Prostate gland (tissue), 2 donors: Measurements from ENCODE around the gene LRCH4. TPM values are rescaled to one million over a fixed set of nuclear protein-coding genes. Genes with fewer than 3 reads are reported as not detected.
"Not testable (repeated sequence)": the region's sequence is repeated elsewhere in the genome, so short reads cannot be mapped to it uniquely, and the experiment has no call there.

Source experiments
- DNase-seq: peaks from one replicate; pipeline ENCODE4 v3.0.0-alpha.2; 2019; ENCODE audit warnings: low spot score
- H3K27ac ChIP-seq, 2 donors: fragments of 200-600 bp; sonication (generic); 2 replicates each; pipeline ENCODE4 v1.5.1; 2017 to 2019
- H3K27me3 ChIP-seq: fragments of 200-600 bp; sonication (generic); replicated peaks from 2 replicates; pipeline ENCODE4 v1.5.1; 2019; ENCODE audit not compliant: insufficient read depth
- H3K36me3 ChIP-seq, 2 donors: fragments of 200-600 bp; sonication (generic); 1 replicate in 1 of 2; 2 replicates in 1 of 2; pipeline versions ENCODE4 v1.5.1 to v1.8.1; 2017 to 2019
- H3K4me1 ChIP-seq: fragments of 200-600 bp; sonication (generic); replicated peaks from 2 replicates; pipeline ENCODE4 v1.5.1; 2019
- H3K4me3 ChIP-seq, 2 donors: fragments of 200-600 bp; sonication (generic); 2 replicates each; pipeline ENCODE4 v1.5.1; 2017 to 2019
- H3K9me3 ChIP-seq: fragments of 200-600 bp; sonication (generic); 2 replicates; pipeline ENCODE4 v1.5.1; 2017
- POLR2A ChIP-seq: fragments of 450-650 bp; IDR thresholded peaks from one replicate; pipeline ENCODE4 v1.6.1; 2016; ENCODE audit warnings: antibody characterized with exemption, mild to moderate bottlenecking
- POLR2AphosphoS5 ChIP-seq: sonication (generic); formaldehyde crosslinking; IDR thresholded peaks from one replicate; pipeline ENCODE4 v1.6.1; 2017; ENCODE audit warnings: antibody characterized with exemption
- WGBS: methylation state at CpG from one replicate; pipeline ENCODE4 v1.1.5; 2018; 5-methylcytosine and 5-hydroxymethylcytosine counted together
- intact Hi-C: fragments of 100-400 bp; cut with DNase I; formaldehyde crosslinking; loops from one replicate; pipeline ENCODE4 v1.14.2; 2022
- total RNA-seq, 2 donors: library from RNA; depleted of rRNA; stranded (reverse); fragments of >200 nt; gene quantifications; one replicate each; pipeline ENCODE4 v1.1.0, GENCODE V29; 2016
- TF ChIP-seq, protein P1 (sequence below), 4 experiments: fragments of 200-600 bp in 2 of 4; fragments of 450-650 bp in 2 of 4; sonication (generic) in 2 of 4; IDR thresholded peaks; 1 replicate in 3 of 4; 2 replicates in 1 of 4; pipeline ENCODE4 v1.5.1; 2016 to 2019; ENCODE audit warnings: antibody characterized with exemption in 4 of 4, mild to moderate bottlenecking in 2 of 4, moderate library complexity in 2 of 4

Gene LRCH4
- total RNA-seq, 2 donors from 2014 or later: 66.8 to 202 TPM

DNA sequence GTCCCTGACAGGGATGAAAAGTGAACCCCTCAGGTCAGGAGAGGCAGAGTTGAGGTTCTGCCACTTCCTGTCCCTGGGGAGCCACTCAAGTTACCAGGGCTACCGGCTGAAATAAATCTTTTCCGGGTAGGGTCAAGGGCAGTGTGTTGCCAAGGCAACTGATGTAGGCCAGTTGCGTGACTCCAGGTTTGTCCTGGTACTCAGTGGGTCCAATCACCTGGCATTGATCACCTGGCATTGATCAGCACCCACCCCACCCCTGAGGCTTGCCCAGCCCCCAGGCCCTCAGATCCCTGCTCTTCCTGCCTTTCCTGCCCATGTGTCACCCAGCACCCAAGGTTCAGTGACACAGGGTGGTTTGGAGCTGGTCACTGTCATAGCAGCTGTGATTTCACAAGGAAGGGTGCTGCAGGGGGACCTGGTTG lies 18.2 kb downstream of the LRCH4 start:
- H3K36me3 ChIP-seq: no peaks in the 10 kb centered on the region
- DNase-seq: no peak
- WGBS: 55% methylated on average over 3 of the region's 3 CpGs
- intact Hi-C loops: loop anchor here (2.0 kb wide), 1 partner anchor 123 kb away; no protein-coding TSS in a partner anchor
- peaks cover 6% of the 10 kb centered on the region for H3K4me1 ChIP-seq
- H3K27ac ChIP-seq: no peak overlapping the region
- TF ChIP-seq POLR2AphosphoS5 (no peak), POLR2A (no peak)
- TF ChIP-seq, protein P1, sequence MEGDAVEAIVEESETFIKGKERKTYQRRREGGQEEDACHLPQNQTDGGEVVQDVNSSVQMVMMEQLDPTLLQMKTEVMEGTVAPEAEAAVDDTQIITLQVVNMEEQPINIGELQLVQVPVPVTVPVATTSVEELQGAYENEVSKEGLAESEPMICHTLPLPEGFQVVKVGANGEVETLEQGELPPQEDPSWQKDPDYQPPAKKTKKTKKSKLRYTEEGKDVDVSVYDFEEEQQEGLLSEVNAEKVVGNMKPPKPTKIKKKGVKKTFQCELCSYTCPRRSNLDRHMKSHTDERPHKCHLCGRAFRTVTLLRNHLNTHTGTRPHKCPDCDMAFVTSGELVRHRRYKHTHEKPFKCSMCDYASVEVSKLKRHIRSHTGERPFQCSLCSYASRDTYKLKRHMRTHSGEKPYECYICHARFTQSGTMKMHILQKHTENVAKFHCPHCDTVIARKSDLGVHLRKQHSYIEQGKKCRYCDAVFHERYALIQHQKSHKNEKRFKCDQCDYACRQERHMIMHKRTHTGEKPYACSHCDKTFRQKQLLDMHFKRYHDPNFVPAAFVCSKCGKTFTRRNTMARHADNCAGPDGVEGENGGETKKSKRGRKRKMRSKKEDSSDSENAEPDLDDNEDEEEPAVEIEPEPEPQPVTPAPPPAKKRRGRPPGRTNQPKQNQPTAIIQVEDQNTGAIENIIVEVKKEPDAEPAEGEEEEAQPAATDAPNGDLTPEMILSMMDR (IDR thresholded peaks at IDR 0.05): no peak
- H3K27me3 ChIP-seq: no peaks in the 10 kb centered on the region
- no peaks in the 10 kb centered on the region for H3K9me3 ChIP-seq
- H3K4me3 ChIP-seq: no peak overlapping the region

DNA sequence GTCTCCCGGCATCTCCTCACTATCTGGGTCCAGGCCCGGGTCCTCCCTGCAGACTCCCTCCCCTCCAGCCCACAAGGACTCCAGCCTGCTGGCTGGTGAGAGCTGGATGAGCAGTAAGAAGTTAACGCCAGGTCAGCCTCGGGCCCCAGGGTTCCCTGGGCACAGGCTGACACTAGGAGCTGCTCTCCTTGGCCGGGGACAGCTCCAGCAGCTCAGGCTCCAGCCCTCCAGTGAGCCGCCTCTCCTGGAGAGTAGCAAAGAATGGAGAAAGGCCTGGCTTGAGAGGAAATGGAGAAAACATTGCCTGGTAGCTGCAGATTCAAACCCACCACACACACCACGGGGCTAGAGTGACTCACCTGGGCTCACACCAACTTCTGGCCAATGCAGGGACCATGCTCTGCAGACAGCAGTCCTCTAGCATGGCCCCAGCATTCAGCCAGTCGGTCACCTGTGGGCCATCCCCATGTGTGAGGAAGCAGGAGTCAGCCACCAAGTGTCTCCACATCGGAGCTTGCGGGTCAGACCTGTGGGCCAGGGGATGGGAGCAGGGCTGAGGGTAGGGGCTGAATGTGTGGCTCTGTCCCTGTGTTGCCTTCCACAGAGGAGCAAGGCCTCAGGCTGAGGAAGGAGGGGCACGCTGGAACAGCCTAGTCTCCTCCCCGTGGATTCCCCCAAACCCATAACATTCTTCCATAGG lies 18.7 kb downstream of the LRCH4 start:
- no peak overlapping the region for H3K27ac ChIP-seq
- no peaks in the 10 kb centered on the region for H3K27me3 ChIP-seq
- no peak overlapping the region for H3K4me3 ChIP-seq
- H3K9me3 ChIP-seq: no peaks in the 10 kb centered on the region
- peaks cover 6% of the 10 kb centered on the region for H3K4me1 ChIP-seq
- no peaks in the 10 kb centered on the region for H3K36me3 ChIP-seq
- intact Hi-C loops: loop anchor here (2.0 kb wide), 1 partner anchor 124 kb away; no protein-coding TSS in a partner anchor
- no peak for DNase-seq
- no peak for TF ChIP-seq POLR2A
- 64% methylated on average over 9 of the region's 12 CpGs for WGBS

DNA sequence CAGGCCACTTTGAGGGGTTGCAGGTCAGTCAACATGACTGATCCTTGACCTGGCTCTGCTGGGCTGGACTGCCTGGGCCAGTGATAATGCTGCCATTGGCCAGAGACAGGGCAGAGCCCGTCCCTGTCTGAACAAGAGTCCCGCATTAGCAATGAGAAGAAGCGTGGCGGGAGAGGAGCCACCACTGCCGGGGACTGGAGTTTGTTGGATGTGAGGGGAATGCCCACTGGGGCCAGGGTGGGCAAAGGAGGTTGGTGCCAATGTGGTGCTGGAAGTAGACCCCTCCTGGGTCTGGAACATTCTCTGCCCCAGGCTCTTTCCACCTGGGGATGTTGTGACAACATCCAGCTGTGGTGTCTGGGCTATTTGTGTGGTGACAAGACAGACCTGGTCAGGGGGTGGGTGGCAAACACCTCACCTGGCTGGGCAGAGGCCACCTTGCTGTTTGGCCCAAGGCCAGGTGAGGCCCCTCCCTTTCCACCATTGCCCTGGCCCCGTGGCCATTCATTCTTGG lies 19.9 kb downstream of the LRCH4 start:
- peaks cover 6% of the 10 kb centered on the region for H3K4me1 ChIP-seq
- H3K4me3 ChIP-seq: no peak overlapping the region
- H3K27ac ChIP-seq: no peak overlapping the region
- no peaks in the 10 kb centered on the region for H3K9me3 ChIP-seq
- 84% methylated on average over 6 of the region's 6 CpGs for WGBS
- TF ChIP-seq, protein P1 (IDR thresholded peaks at IDR 0.05): no peak
- TF ChIP-seq POLR2A: no peak
- no peak for TF ChIP-seq POLR2AphosphoS5
- no peaks in the 10 kb centered on the region for H3K27me3 ChIP-seq
- no peak for DNase-seq
- intact Hi-C loops: loop anchor here (2.0 kb wide), 1 partner anchor 125 kb away; no protein-coding TSS in a partner anchor
- no peaks in the 10 kb centered on the region for H3K36me3 ChIP-seq

DNA sequence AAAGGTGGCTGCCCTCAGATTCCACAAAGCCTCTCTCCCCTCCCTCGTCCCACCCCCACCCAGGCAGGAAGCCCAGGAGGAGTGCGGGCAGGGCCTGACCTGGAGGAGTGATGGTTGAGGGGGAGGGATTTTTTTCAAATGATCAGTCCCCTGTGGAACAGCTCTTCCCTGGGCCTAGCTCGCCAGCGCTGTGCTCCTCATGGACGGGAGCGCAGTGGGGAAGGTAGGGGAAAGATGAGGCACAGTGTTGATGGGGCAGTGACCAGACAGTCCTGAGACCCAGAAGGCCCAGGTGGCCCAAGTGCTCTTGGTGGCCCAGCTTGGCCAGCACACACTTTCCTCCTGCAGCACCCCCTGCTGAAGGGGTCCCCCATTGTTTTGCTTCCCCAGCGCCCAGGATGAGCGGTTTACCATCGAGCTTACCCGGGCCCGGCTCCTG lies 20.8 kb downstream of the LRCH4 start:
- intact Hi-C loops: no loop called here
- 92% methylated on average over 11 of the region's 11 CpGs for WGBS
- no peak overlapping the region for H3K4me3 ChIP-seq
- H3K9me3 ChIP-seq: no peaks in the 10 kb centered on the region
- TF ChIP-seq, protein P1 (IDR thresholded peaks at IDR 0.05): no peak
- no peak for TF ChIP-seq POLR2A
- no peak for TF ChIP-seq POLR2AphosphoS5
- no peaks in the 10 kb centered on the region for H3K27me3 ChIP-seq
- H3K4me1 ChIP-seq: peaks cover 3% of the 10 kb centered on the region
- no peak overlapping the region for H3K27ac ChIP-seq
- no peaks in the 10 kb centered on the region for H3K36me3 ChIP-seq
- DNase-seq: no peak

DNA sequence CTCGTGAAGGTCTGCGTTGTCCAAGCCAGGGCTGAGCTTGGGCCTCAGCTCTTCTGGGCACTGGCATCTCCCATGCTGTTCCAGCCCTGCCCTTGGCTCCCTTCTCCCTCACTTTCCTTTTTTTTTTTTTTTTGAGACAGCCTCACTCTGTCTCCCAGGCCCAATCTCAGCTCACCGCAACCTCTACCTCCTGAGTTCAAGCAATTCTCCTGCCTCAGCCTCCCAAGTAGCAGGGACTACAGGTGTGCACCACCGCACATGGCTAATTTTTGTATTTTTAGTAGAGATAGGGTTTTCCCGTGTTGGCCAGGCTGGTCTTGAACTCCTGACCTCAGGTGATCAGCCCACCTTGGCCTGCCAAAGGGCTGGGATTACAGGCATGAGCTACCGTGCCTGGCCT lies 21.5 kb downstream of the LRCH4 start:
- WGBS: 94% methylated on average over 6 of the region's 6 CpGs
- H3K4me3 ChIP-seq, H3K27me3 ChIP-seq, H3K4me1 ChIP-seq, H3K27ac ChIP-seq, H3K9me3 ChIP-seq, H3K36me3 ChIP-seq, DNase-seq, intact Hi-C loops: not testable (repeated sequence)
